Neural crest cell (in vitro differentiated cells): ENCODE results near the gene TUSC2. TPM values are rescaled to one million over a fixed set of nuclear protein-coding genes. Genes with fewer than 3 reads are reported as not detected.

Experiments used
- DNase-seq: peaks from one replicate; pipeline ENCODE4 v3.0.0; 2021; ENCODE audit warnings: low read depth, mixed read lengths, low spot score
- H3K27ac Mint-ChIP-seq: one replicate; pipeline ENCODE4 v1.8.0; 2021; ENCODE audit warnings: mild to moderate bottlenecking, mixed read lengths; ENCODE audit not compliant: unreplicated experiment
- H3K27me3 Mint-ChIP-seq: 2 replicates; pipeline ENCODE4 v1.8.0; 2021; ENCODE audit warnings: low read depth, mild to moderate bottlenecking, mixed read lengths
- H3K36me3 Mint-ChIP-seq: 2 replicates; pipeline ENCODE4 v1.8.0; 2021; ENCODE audit warnings: low read depth, mild to moderate bottlenecking, mixed read lengths
- H3K4me1 Mint-ChIP-seq: 2 replicates; pipeline ENCODE4 v1.8.0; 2021; ENCODE audit warnings: mixed read lengths
- H3K4me3 Mint-ChIP-seq: one replicate; pipeline ENCODE4 v1.8.0; 2021; ENCODE audit warnings: mild to moderate bottlenecking, mixed read lengths
- H3K9me3 Mint-ChIP-seq: 2 replicates; pipeline ENCODE4 v1.8.0; 2021; ENCODE audit warnings: mixed read lengths
- CTCF ChIP-seq: fragments of 200-600 bp; sonication (generic); conservative IDR thresholded peaks from 2 replicates; pipeline ENCODE4 v1.5.0; 2021; ENCODE audit warnings: antibody characterized with exemption, mild to moderate bottlenecking
- total RNA-seq: library from RNA; stranded (reverse); gene quantifications from 2 replicates; pipeline ENCODE4 v1.2.1, GENCODE V29; 2021

TUSC2 gene
- total RNA-seq, 1 donor from 2014 or later: 35.5 TPM

DNA sequence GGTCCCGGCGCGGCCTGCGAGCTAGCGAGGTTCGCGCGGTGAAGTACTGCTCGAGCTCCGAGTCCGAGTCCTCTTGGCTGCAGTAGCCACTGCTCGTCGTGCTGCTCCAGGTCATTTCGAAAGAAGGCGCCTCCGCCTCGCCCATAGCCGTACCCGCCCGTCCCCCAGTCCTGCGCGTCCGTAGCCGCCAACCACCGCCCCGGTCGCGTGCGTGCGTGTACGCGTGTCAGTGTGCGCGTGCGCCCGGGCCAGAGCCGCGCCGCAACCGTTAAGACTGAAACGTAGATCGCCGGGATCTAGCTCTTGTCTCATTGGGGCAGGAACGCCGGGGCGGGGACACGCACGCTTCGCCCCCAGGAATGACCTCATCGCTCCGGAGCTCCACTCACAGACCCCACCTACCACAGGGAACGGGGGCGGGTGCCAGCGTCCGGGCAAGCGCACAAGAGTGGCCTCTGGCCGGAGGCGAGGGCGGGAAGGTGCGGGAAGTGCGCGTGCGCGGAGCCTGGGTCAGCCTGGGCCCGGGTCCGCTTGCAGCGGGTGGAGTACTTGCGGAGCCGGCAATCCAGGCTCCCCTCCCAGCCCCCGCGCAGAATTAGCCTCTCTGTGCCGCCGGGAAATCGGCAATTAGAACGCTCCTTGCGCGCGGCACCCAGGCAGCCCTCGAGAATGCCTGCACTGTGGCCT, 9.3 kb upstream of the TUSC2 start:
- H3K9me3 Mint-ChIP-seq: no peaks in the 10 kb centered on the region

DNA sequence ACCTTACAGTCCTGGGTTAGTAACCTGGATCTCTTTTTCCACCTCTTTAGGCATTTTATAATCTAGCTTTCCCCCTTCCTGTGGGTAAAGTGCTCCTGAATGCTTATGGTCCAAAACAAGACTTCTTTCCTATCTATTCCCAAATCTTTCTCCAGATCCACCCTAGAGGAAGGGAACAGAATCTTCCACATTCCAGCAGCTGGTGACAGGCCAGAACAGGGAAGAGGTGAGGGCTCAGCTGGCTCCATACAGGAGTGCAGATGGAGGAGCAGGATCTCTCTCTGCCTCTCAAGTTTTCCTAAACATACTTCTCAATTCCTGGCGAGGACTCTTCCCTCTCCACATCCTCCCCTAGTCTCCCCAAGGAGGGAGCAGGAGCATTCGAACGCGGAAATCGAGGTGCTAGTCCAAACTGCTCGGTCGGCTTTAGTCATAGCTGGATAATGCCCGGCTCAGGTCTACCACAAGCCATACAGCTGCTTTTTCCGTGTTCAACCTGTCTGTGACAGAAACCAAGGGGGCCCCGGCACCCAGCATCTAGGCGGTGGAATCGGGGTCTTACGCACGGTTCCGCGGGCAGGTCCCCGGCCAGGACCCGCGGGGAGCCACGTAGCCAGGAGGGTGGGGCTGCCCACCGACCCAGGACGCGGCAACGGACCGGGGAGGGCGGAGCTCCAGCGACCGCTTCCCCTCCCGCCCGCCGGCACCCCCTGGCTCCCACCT, 8.6 kb upstream of the TUSC2 start:
- no peak for TF ChIP-seq CTCF
- Mint-ChIP-seq H3K36me3 (no peaks in the 10 kb centered on the region), H3K4me3 (peak overlapping the region; percentile 96), H3K27me3 (peaks cover 31% of the 10 kb centered on the region), H3K9me3 (no peaks in the 10 kb centered on the region), H3K4me1 (peaks cover 40% of the 10 kb centered on the region), H3K27ac (peak overlapping the region; percentile 99)
- DNase-seq: no peak

More for the DNA sequence above, 9.3 kb upstream of the TUSC2 start:
- peak; percentile 97 for DNase-seq
- H3K36me3 Mint-ChIP-seq: no peaks in the 10 kb centered on the region
- peaks cover 40% of the 10 kb centered on the region for H3K4me1 Mint-ChIP-seq
- peak overlapping the region; percentile 99 for H3K27ac Mint-ChIP-seq
- peaks cover 38% of the 10 kb centered on the region for H3K27me3 Mint-ChIP-seq
- no peak for TF ChIP-seq CTCF
- H3K4me3 Mint-ChIP-seq: peak overlapping the region; percentile 96

GRCh38 chr3:50334339-50335075, 6.5 kb upstream of the TUSC2 start:
- H3K4me1 Mint-ChIP-seq: peaks cover 38% of the 10 kb centered on the region
- DNase-seq: no peak
- H3K9me3 Mint-ChIP-seq: no peaks in the 10 kb centered on the region
- no peak for TF ChIP-seq CTCF
- H3K4me3 Mint-ChIP-seq: peak overlapping the region; percentile 70
- H3K27ac Mint-ChIP-seq: peak overlapping the region; percentile 57
- H3K27me3 Mint-ChIP-seq: peaks cover 13% of the 10 kb centered on the region
- no peaks in the 10 kb centered on the region for H3K36me3 Mint-ChIP-seq

- Mint-ChIP-seq H3K27ac (no peak overlapping the region), H3K36me3 (no peaks in the 10 kb centered on the region), H3K9me3 (no peaks in the 10 kb centered on the region), H3K4me3 (peak overlapping the region; percentile 70), H3K27me3 (peaks cover 8% of the 10 kb centered on the region), H3K4me1 (peaks cover 35% of the 10 kb centered on the region)
- no peak for DNase-seq
- TF ChIP-seq CTCF: no peak
Measured at GRCh38 chr3:50333744-50334328, 5.8 kb upstream of the TUSC2 start.

DNA sequence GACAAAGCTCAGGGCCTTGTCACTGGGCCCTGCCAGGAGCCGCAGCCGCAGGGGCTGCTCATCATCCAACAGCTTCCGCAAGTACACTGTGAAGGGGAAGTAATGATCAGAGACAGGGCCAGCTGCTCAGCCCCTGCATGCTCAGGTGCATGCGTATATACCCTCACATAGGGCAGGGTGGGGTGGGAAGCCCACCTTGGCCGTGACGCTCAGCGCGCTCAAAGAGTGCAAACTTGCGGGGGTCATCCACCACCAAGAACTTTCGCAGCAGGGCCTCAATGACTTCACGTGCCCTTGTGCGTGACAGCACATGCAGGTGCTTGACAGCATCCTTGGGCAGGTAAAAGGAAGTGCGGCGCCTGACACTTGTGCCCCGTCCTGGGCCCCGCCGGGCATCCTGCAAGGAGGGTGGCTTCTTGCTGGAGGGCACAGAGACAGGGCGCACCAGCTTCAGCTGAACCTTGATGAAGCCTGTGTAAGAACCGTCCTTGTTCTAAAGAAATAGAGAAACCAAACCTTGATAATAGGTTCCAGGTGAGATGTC, 3.4 kb upstream of the TUSC2 start:
- H3K36me3 Mint-ChIP-seq: peaks cover 5% of the 10 kb centered on the region
- H3K9me3 Mint-ChIP-seq: no peaks in the 10 kb centered on the region
- no peaks in the 10 kb centered on the region for H3K27me3 Mint-ChIP-seq
- H3K4me1 Mint-ChIP-seq: peaks cover 30% of the 10 kb centered on the region
- DNase-seq: no peak
- H3K27ac Mint-ChIP-seq: no peak overlapping the region
- peak overlapping the region; percentile 59 for H3K4me3 Mint-ChIP-seq
- TF ChIP-seq CTCF: no peak
